ENCODE results near the gene SBK2.
A peak's percentile ranks its signal among the peaks of the same experiment; 100 is the strongest.

SBK2 gene

GRCh38 chr19:55486043-55486970 lies 50.6 kb downstream of the SBK2 start:
- no peak for DNase-seq (ENCODE audit: low read depth)

GRCh38 chr19:55485439-55486011 lies 51.4 kb downstream of the SBK2 start:
- no peak for DNase-seq (ENCODE audit: low read depth)

DNA sequence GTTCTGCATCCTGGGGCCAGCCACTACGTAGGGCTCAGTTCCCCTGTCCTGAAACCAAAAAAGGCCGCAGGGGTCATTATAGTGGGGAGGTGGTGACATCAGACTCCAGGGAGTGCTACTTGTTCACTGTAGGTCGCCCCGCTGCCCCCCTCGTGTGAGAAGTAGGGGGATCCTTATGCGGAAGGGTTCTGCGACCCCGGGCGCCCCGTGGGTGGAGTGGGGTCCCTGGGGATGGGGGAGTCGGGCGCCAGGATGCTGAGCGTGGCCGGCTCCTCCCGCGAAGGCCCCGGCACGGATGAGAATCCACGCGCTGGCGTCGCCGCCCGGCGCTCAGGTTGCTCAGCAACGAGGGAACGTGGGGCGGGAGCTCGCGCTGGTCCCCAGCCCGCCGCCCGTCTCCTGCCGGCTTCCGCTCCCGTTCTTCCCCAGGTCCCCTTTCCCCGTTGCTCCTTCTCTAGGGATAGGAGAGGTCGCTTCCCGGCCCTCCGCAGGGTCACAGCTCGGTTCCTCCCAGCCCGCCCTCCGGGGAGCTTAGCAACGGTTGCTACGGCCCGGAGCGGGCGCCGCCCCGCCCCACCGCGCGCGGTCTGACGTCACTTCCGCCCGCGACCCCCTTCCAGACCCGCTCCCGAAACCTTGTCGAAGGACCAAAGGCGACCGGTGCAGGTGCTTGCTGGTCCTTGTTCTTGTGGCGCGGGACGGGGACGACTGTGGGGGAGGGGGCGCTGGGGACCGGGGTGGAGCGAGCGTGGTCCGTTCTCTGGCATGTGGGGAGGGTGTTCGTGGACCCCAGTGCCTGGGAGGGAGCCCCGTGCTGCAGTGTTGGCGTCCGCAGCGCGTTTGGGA lies 52.1 kb downstream of the SBK2 start, which contains the start of gene NAT14:
Gene NAT14 (plus strand): TSS at position 596 of the 846 bp plus-strand sequence. CDS start 521 bp downstream, outside the sequence.
- DNase-seq (ENCODE audit: low read depth): peak; percentile 48

DNA sequence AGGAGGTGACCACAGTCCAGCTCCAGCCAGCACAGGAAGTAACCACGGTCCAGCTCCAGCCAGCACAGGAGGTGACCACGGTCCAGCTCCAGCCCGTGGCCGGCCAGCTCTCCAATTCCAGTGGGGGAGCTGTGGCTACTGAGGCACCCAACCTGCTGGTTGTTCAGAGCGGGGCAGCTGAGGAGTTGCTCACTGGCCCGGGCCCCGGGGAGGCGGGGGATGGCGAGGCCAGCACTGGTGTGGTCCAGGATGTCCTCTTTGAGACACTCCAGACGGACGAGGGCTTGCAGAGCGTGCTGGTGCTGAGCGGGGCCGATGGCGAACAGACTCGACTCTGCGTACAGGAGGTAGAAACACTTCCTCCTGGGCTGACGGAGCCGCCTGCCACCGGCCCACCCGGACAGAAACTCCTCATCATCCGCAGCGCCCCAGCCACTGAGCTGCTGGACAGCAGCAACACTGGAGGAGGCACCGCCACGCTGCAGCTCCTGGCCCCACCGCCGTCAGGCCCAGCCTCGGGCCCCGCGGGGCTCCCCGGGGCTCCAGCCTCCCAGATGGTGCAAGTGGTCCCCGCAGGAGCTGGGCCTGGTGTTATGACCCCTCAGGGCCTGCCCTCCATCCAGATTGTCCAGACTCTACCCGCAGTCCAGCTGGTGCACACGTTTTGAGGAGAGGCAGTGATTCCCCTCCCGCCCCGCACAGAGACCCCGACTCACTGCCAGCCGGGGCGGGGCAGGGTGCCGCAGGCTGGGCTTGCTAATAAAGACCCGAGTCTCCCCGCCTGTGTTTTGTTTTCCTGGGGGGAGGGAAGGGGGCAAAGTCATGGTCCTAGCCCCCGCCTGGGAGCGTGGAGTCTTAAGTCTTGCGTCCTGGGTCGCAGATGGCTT lies 53.0 kb downstream of the SBK2 start:
- no peak for DNase-seq (ENCODE audit: low read depth)

GRCh38 chr19:55482967-55483705 lies 53.8 kb downstream of the SBK2 start:
- no peak for DNase-seq (ENCODE audit: low read depth)

GRCh38 chr19:55482156-55482961 lies 54.6 kb downstream of the SBK2 start:
- no peak for DNase-seq (ENCODE audit: low read depth)

DNA sequence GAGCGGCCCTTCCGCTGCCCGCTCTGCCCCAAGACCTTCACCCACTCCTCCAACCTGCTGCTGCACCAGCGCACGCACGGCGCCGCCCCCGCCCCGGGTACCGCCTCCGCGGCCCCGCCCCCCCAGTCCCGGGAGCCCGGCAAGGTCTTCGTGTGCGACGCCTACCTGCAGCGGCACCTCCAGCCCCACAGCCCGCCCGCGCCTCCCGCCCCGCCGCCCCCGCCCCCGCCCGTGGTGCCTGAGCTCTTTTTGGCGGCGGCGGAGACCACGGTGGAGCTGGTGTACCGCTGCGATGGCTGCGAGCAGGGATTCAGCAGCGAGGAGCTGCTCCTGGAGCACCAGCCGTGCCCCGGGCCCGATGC lies 55.2 kb downstream of the SBK2 start:
- DNase-seq (ENCODE audit: low read depth): no peak

DNA sequence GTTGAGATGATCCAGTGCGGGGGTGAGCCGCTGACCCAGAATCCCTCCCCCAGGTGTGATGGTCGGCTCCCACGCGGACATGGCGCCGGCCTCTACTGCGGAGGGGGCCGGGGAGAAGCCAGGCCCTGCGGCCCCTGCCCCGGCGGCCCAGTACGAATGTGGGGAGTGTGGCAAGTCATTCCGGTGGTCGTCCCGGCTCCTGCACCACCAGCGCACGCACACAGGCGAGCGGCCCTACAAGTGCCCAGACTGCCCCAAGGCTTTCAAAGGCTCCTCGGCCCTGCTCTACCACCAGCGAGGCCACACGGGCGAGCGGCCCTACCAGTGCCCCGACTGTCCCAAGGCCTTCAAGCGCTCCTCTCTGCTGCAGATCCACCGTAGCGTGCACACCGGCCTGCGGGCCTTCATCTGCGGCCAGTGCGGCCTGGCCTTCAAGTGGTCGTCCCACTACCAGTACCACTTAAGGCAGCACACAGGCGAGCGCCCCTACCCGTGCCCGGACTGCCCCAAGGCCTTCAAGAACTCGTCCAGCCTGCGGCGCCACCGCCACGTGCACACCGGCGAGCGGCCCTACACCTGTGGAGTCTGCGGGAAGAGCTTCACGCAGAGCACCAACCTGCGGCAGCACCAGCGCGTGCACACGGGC lies 55.7 kb downstream of the SBK2 start:
- no peak for DNase-seq (ENCODE audit: low read depth)

DNA sequence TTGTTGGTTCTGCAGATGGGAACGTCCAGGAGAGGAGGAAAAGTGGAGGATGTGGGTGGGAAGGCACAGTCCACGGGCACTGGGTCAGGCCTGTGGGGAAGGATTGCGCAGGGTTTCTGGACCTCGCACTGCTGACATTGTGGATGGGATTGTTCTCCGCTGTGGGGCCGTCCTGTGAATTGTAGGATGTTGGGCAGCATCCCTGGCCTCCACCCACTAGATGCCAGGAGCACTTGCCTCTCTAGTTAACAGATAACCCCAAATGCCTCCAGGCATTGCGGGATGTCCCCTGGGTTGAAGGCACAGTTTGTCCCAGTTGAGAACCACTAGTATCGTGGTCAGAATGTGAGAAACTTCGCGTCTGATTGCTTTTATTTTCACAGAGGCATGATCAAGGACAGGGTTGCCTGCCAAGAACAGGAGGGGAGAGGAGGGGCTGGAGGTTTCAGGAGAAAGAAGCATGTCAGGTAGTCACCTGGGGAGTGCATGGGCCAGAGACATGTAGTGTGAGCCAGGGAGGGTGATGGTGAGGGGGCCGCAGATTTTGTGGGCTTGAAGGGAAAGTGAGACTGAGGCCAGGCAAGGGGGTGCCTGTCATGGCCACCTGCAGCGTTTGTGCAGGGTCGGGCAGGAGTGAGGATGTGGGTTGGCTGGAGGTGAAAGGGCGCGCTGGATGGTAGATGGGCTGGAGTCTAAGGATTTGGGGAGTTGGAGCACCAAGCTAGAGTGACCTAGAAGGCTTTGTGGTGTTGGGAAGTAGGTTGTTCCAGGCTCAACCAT lies 57.3 kb downstream of the SBK2 start:
- DNase-seq (ENCODE audit: low read depth): no peak

DNA sequence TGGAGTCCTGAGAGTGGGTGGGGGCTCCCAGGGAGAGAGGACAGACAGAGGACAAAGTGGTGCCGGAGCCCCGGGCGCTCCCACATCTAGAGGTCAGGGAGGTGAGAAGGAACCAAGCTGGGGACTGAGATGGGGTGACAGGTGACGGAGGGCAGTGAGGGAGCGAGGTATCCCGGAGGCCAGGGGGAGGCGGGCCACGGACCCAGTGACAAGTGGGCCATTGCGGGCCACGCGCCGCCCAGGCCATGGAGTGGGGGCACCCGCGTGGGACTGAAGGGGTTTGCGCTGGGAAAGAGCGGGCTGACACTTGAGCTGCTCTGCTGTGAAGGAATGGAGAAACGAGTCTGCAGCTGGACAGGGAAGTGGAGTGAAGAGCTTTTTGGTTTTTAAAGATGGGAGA lies 57.9 kb downstream of the SBK2 start:
- DNase-seq (ENCODE audit: low read depth): no peak
